ENCODE data around the gene ATP2A3. TPM values are rescaled to one million over a fixed set of nuclear protein-coding genes. Genes with fewer than 3 reads are reported as not detected.

ATP2A3 gene
- total RNA-seq, 1 donor from 2014 or later, result under 0.01 TPM

- Histone ChIP-seq H3K36me3 (ENCODE audit: control insufficient read depth, insufficient read depth, low read length) (no peaks in the 10 kb centered on the region), H3K4me3 (ENCODE audit: low read depth, low read length) (no peak overlapping the region), H3K27me3 (ENCODE audit: control insufficient read depth, insufficient read depth, low read length) (no peaks in the 10 kb centered on the region)
- no peak for DNase-seq (ENCODE audit: low read depth)
- TF ChIP-seq, protein P1, sequence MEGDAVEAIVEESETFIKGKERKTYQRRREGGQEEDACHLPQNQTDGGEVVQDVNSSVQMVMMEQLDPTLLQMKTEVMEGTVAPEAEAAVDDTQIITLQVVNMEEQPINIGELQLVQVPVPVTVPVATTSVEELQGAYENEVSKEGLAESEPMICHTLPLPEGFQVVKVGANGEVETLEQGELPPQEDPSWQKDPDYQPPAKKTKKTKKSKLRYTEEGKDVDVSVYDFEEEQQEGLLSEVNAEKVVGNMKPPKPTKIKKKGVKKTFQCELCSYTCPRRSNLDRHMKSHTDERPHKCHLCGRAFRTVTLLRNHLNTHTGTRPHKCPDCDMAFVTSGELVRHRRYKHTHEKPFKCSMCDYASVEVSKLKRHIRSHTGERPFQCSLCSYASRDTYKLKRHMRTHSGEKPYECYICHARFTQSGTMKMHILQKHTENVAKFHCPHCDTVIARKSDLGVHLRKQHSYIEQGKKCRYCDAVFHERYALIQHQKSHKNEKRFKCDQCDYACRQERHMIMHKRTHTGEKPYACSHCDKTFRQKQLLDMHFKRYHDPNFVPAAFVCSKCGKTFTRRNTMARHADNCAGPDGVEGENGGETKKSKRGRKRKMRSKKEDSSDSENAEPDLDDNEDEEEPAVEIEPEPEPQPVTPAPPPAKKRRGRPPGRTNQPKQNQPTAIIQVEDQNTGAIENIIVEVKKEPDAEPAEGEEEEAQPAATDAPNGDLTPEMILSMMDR (IDR thresholded peaks at IDR 0.05; ENCODE audit: insufficient read depth, low read length, severe bottlenecking), result no peak
- FAIRE-seq, result no peak
Observed at GRCh38 chr17:3905017-3905520, 59.2 kb downstream of the ATP2A3 start.

DNA sequence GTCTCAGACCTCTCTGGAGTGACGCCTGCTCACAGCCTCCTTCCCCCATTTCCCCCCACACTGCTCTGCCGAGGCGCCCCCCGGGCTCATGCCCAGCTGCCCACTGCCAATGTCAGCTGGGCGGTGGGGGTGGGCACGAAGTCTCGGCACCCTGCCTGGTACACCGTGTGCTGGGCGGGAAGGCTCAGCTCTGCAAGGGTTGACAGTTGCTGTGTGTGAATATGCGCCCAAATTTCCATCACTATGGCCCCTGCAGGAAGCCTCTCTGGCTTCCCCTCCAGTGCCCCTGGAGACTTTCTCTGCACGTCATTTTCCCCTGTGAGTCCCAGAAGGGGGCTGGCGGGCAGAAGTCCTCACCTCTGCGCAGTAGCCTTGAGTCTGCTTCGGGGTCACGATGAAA, 59.7 kb downstream of the ATP2A3 start:
- TF ChIP-seq, protein P1 (IDR thresholded peaks at IDR 0.05; ENCODE audit: insufficient read depth, low read length, severe bottlenecking), result no peak
- Histone ChIP-seq H3K36me3 (ENCODE audit: control insufficient read depth, insufficient read depth, low read length) (no peaks in the 10 kb centered on the region), H3K4me3 (ENCODE audit: low read depth, low read length) (no peak overlapping the region), H3K27me3 (ENCODE audit: control insufficient read depth, insufficient read depth, low read length) (no peaks in the 10 kb centered on the region)
- DNase-seq (ENCODE audit: low read depth), result no peak
- FAIRE-seq, result no peak

GRCh38 chr17:3903881-3904290, 60.4 kb downstream of the ATP2A3 start:
- H3K4me3 ChIP-seq (ENCODE audit: low read depth, low read length), result no peak overlapping the region
- H3K36me3 ChIP-seq (ENCODE audit: control insufficient read depth, insufficient read depth, low read length), result no peaks in the 10 kb centered on the region
- H3K27me3 ChIP-seq (ENCODE audit: control insufficient read depth, insufficient read depth, low read length), result no peaks in the 10 kb centered on the region
- TF ChIP-seq, protein P1 (IDR thresholded peaks at IDR 0.05; ENCODE audit: insufficient read depth, low read length, severe bottlenecking), result no peak
- FAIRE-seq (no peak), DNase-seq (ENCODE audit: low read depth) (no peak)

DNA sequence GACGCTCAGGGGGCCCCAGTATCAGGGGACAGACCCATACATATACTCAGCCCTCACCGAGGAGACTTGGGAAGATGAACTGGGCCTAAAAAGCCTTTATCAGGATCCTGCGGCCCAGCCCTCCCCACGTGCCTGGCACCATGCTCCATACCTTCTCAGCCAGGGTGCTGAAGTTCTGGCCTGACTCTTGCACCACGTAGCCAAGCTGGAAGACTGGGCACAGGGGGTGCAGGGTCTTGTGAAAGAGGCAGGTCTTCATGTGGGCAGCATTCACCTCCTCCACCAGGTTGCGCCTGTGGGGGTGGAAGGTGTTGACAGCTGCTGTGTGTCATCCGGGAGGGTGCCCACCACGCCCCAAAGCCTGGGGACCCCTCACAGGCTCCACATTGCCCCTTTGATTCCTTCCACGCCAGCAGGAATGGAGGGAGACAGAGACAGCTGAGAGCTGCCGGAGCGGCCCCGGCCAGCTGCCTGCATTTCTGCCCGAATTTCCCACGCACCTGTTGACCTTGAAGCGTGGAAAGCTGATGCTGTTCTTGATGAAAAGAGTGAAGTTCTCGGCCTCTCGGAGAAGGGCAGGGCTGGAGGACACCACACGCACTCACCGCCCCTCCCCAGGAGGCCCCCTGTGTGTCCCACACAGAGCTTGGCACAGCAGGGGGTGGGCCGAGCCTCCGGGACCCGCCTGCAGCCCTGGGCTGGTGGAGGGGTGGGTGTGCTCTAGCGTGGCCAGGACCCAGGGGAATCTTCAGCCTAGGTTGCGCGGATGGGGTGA, 61.0 kb downstream of the ATP2A3 start:
- Histone ChIP-seq H3K36me3 (ENCODE audit: control insufficient read depth, insufficient read depth, low read length) (no peaks in the 10 kb centered on the region), H3K4me3 (ENCODE audit: low read depth, low read length) (no peak overlapping the region), H3K27me3 (ENCODE audit: control insufficient read depth, insufficient read depth, low read length) (no peaks in the 10 kb centered on the region)
- TF ChIP-seq, protein P1 (IDR thresholded peaks at IDR 0.05; ENCODE audit: insufficient read depth, low read length, severe bottlenecking), result no peak
- FAIRE-seq (no peak), DNase-seq (ENCODE audit: low read depth) (no peak)

- TF ChIP-seq, protein P1 (IDR thresholded peaks at IDR 0.05; ENCODE audit: insufficient read depth, low read length, severe bottlenecking), result no peak
- DNase-seq (ENCODE audit: low read depth), result no peak
- no peak overlapping the region for H3K4me3 ChIP-seq (ENCODE audit: low read depth, low read length)
- no peaks in the 10 kb centered on the region for H3K27me3 ChIP-seq (ENCODE audit: control insufficient read depth, insufficient read depth, low read length)
- no peak for FAIRE-seq
- H3K36me3 ChIP-seq (ENCODE audit: control insufficient read depth, insufficient read depth, low read length), result no peaks in the 10 kb centered on the region
Observed at GRCh38 chr17:3900646-3901045, 63.6 kb downstream of the ATP2A3 start.
